NCI-H146 treated with DMSO at 0.1 percent for 48 hours (cell line): ENCODE data around the gene ETFBKMT.
"Not testable (repeated sequence)": the region's sequence is repeated elsewhere in the genome, so short reads cannot be mapped to it uniquely, and the experiment has no call there.

Experiments used
- DNase-seq: peaks from one replicate; lab custom pipeline; 2025; ENCODE audit not compliant: unreplicated experiment; lab: John Stamatoyannopoulos, UW

ETFBKMT gene

DNA sequence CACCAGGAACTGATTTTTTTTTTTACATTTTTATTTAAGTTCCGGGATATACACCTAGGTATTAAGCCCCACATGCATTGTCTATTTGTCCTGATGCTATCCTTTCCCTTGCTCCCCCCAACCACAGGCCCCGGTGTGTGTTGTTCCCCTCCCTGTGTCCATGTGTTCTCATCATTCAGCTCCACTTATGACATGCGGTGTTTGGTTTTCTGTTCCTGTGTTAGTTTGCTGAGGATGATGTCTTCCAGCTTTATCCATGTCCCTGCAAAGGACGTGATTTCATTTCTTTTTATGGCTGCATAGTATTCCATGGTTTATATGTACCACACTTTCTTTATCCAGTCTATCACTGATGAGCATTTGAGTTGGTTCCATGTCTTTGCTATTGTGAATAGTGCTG is 57.5 kb downstream of the ETFBKMT start:
- not testable (repeated sequence) for DNase-seq

DNA sequence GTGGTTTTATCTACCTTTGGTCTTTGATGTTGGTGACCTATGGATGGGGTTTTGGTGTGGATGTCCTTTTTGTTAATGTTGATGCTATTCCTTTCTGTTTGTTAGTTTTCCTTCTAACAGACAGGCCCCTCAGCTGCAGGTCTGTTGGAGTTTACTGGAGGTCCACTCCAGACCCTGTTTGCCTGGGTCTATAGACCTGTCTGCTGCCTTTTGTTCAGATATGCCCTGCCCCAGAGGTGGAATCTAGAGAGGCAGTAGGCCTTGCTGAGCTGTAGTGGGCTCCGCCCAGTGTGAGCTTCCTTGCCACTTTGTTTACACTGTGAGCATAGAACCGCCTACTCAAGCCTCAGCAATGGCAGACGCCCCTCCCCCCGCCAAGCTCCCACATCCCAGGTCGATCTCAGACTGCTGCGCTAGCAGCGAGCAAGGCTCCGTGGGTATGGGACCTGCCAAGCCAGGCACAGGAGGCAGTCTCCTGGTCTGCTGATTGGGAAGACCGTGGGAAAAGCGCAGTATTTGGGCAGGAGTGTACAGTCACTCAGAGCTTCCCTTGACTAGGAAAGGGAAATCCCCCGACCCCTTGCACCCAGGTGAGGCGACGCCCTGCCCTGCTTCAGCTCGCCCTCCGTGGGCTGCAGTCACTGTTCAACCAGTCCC is 59.2 kb downstream of the ETFBKMT start:
- not testable (repeated sequence) for DNase-seq

- no peak for DNase-seq
Measured at GRCh38 chr12:31722580-31722979, 63.1 kb downstream of the ETFBKMT start.
